Measurements from ENCODE around the gene SI.
"Not testable (repeated sequence)": the region's sequence is repeated elsewhere in the genome, so short reads cannot be mapped to it uniquely, and the experiment has no call there.

The SI gene

DNA sequence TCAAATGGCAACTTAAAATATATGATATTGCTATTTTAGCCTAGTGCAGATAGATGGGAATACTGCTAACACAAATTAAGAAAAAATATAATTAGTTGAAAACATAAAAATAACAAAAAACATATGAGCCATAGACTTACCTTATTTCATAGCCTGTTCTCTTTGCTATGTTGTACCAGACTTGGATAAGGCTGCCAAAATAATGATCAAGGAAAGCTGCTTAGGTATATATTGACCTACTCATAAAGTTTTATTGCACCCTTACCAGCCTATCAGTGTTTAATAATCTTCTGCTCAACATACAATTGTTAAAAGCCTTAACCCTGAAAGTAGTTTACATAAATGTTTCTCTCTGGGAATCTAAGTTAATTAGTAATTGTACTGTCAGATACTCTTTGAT lies at the start of gene SI:
SI (minus strand) TSS at position 204 of the 400 bp plus-strand sequence. CDS start 2,484 bp downstream, outside the sequence.
- ATAC-seq = no peak
- H3K4me3 Mint-ChIP-seq = no peak within 1 kb of the TSS

DNA sequence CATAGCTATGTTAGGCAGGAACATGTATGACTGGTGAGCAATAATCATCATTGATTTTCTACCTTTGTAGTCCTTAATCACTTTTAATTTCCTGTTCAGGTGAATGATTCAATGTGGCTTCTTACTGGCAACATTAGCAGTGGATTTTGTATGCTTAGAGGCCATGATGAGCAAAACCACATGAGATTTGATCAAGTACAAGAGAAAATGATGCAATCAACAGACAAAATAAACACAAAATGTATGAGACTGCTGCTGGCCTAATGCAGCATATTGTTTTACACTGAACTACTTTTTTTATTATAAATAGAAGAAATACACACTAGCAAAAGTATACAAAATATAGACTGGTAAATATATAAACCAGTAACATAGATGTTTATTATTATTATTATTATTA lies 47.5 kb upstream of the SI start:
- Mint-ChIP-seq H3K27ac (no peak overlapping the region), H3K36me3 (no peaks in the 10 kb centered on the region), H3K4me3 (no peak overlapping the region), H3K4me1 (no peaks in the 10 kb centered on the region), H3K9me3 (peaks cover 13% of the 10 kb centered on the region)
- DNase-seq (ENCODE audit: low spot score in 2 of 2) (no peak), ATAC-seq (no peak)

More for the DNA sequence above, at the start of gene SI:
- H3K4me1 Mint-ChIP-seq = no peaks in the 10 kb centered on the region
- no peaks in the 10 kb centered on the region for H3K36me3 Mint-ChIP-seq
- H3K27ac Mint-ChIP-seq = no peak within 1 kb of the TSS
- peaks cover 13% of the 10 kb centered on the region for H3K9me3 Mint-ChIP-seq
- DNase-seq (ENCODE audit: low spot score in 2 of 2) = no peak

DNA sequence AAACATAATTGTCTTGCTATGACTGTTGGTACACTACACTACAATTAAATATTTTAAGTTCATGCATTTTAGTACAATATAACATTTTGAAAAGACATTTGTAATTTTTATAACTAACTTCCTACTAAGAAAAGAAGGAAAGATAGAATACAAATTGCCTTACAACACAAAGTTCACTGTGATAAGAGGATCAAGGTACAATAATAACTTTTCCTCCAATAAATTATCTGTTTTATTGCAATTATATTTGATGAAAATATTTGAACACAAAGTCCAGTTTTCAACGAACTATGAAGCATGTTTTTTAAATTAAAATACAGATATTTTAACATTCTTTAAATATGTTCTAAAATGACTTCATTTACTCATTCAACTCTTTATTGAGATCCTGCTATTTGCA lies 33.1 kb upstream of the SI start:
- Mint-ChIP-seq H3K4me1 (no peaks in the 10 kb centered on the region), H3K4me3 (no peak overlapping the region), H3K27ac (no peak overlapping the region), H3K9me3 (peaks cover 15% of the 10 kb centered on the region), H3K36me3 (no peaks in the 10 kb centered on the region)
- ATAC-seq (no peak), DNase-seq (ENCODE audit: low spot score in 2 of 2) (no peak)

DNA sequence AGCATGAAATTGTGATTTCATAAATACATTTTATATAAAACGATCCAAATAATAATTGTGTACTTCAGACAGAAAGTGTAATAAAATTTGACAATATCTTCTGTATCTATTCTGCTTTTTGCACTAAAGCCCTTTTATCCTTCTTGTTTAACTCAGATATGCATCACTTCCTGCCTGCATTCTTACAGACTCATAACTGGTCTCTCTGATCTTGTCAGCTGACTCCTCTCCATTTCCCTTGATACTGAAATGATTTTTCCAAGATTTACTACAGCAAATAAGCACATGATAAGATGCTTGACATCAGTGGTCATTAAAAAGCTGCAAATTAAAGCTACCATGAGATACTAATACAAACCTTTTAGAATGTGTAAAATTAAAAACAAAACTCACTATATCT lies 25.3 kb upstream of the SI start:
- H3K9me3 Mint-ChIP-seq = peaks cover 22% of the 10 kb centered on the region
- no peaks in the 10 kb centered on the region for H3K36me3 Mint-ChIP-seq
- H3K4me3 Mint-ChIP-seq = no peak overlapping the region
- DNase-seq (ENCODE audit: low spot score in 2 of 2) = no peak
- no peaks in the 10 kb centered on the region for H3K4me1 Mint-ChIP-seq
- H3K27ac Mint-ChIP-seq = no peak overlapping the region
- no peak for ATAC-seq

DNA sequence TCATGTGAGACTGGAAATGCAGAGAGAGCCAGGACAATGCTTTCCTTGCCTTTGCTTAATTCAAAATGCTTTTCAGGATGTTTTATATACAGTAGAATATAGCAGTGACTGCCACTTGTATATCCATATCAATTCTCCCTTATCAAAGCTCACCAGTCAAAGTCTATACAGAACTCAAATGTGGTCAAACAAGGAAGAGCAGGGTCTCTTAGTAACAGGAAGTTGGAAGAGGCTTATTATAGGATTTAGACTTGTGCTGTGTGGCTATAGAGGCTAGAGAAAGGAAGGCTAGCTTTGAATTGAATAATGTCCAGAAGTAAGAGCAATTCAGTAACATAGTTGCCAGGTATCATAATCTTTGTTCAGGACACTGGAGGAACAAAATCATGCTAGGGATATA lies 4.4 kb upstream of the SI start:
- H3K27ac Mint-ChIP-seq = no peak overlapping the region

DNA sequence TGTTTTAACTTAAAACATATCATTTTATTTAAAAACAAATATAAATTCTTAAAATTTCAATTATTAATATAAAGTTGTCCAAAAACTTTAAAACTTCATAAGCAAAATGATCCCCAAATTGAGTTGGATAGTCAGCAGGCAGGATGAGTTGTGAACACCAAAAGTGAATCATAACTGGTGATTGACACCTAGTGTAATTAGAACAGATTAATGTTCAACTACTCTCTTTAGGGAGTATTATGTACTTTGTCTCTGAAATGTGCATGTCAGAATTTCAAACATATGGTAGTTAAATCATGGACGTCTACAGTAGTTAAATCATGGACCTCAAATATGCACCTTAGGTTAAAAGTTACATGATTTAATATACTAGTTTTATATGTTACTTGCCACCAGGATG lies 2.9 kb upstream of the SI start:
- H3K4me3 Mint-ChIP-seq = no peak overlapping the region
- no peak overlapping the region for H3K27ac Mint-ChIP-seq
- no peak for ATAC-seq
- no peak for DNase-seq (ENCODE audit: low spot score in 2 of 2)
- no peaks in the 10 kb centered on the region for H3K4me1 Mint-ChIP-seq
- H3K9me3 Mint-ChIP-seq = peaks cover 9% of the 10 kb centered on the region
- no peaks in the 10 kb centered on the region for H3K36me3 Mint-ChIP-seq

More for the DNA sequence above, 4.4 kb upstream of the SI start:
- ATAC-seq (no peak), DNase-seq (ENCODE audit: low spot score in 2 of 2) (no peak)
- Mint-ChIP-seq H3K9me3 (peaks cover 5% of the 10 kb centered on the region), H3K36me3 (no peaks in the 10 kb centered on the region), H3K4me1 (no peaks in the 10 kb centered on the region), H3K4me3 (no peak overlapping the region)

DNA sequence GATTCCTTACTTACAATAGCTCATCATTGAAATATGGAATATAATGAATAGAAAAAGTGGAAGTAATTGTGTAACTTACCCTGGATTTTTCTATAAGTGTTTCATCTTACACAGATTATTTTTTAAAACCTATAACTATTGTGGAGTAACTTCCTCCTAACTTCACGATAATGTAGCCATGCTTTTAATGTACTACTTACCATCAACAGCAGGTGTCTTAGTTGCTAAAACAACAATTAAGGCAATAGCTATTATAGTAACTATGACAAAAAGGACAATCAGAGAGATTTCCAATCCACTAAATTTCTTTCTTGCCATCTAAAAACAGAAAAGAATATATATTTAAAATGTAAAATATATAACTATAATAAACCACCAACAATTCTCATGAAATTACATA lies 2.6 kb downstream of the SI start:
- Mint-ChIP-seq H3K27ac (no peak overlapping the region), H3K9me3 (peaks cover 19% of the 10 kb centered on the region), H3K36me3 (no peaks in the 10 kb centered on the region)

DNA sequence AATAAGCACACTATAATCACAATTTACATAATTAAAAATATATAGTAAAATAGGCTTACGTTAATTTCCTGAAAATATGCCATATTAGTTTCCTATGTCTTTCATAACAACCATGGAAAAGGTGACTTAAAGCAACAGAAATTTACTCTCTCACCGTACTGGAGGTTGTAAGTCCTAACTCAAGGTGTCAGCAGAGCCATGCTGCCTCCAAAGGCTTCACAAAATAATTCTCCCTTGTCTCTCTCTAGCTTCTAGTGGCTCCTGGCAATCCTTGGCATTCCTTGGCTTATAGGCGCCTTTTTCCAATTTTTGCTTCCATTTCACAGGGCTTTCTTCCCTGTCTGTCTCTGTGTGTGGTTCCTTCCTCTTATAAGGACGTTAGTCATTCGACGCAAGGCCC lies 7.6 kb downstream of the SI start:
- Mint-ChIP-seq H3K9me3 (peaks cover 15% of the 10 kb centered on the region), H3K27ac (no peak overlapping the region), H3K4me3 (no peak overlapping the region), H3K36me3 (no peaks in the 10 kb centered on the region), H3K4me1 (no peaks in the 10 kb centered on the region)
- DNase-seq (ENCODE audit: low spot score in 2 of 2) (no peak), ATAC-seq (no peak)

More for the DNA sequence above, 2.6 kb downstream of the SI start:
- Mint-ChIP-seq H3K4me3 (no peak overlapping the region), H3K4me1 (no peaks in the 10 kb centered on the region)
- DNase-seq (ENCODE audit: low spot score in 2 of 2) = no peak
- ATAC-seq = no peak

DNA sequence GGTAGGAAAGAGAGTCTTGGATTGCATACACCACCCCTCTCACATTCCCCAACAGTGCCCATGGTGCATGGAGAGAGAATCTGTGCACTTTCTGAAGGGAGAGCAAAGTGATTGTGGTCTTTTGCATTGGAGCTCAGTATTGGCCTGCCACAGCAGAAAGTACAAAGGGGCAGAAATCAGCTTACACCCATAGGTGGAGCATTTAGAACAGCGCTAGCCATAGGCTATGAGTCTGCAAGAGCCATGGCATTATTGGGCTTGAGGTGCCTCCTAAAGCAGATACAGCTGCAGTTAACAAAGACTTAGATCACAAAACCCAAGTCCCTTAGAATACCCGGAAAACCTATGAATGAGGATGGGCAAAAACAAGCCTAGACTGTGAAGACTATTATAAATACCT lies 21.8 kb downstream of the SI start:
- no peaks in the 10 kb centered on the region for H3K36me3 Mint-ChIP-seq
- no peak for DNase-seq (ENCODE audit: low spot score in 2 of 2)
- no peak overlapping the region for H3K27ac Mint-ChIP-seq
- no peak overlapping the region for H3K4me3 Mint-ChIP-seq
- ATAC-seq = no peak
- no peaks in the 10 kb centered on the region for H3K4me1 Mint-ChIP-seq
- H3K9me3 Mint-ChIP-seq = peaks cover 12% of the 10 kb centered on the region

DNA sequence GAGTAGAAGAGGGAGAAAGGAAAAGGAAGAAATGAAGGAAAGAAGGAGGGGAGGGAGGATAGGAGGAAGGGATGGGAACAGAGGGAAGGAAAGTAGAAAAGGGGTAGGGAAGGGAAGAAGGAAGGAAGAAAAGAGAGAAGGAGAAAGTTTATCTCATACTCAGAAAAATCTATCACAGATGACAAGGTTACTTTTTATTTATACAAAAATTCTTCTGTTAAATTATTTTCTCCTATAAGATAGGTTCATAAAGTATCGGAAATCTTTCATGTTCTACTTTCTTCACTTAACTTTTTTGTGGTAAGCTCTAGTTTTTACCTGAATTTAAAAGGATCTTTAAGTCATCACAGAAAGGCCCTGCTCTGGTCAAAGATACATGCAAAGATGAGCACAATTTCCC lies 38.1 kb downstream of the SI start:
- Mint-ChIP-seq H3K36me3 (no peaks in the 10 kb centered on the region), H3K27ac (no peak overlapping the region), H3K4me3 (no peak overlapping the region), H3K4me1 (no peaks in the 10 kb centered on the region), H3K9me3 (peaks cover 8% of the 10 kb centered on the region)
- no peak for DNase-seq (ENCODE audit: low spot score in 2 of 2)
- ATAC-seq = no peak

DNA sequence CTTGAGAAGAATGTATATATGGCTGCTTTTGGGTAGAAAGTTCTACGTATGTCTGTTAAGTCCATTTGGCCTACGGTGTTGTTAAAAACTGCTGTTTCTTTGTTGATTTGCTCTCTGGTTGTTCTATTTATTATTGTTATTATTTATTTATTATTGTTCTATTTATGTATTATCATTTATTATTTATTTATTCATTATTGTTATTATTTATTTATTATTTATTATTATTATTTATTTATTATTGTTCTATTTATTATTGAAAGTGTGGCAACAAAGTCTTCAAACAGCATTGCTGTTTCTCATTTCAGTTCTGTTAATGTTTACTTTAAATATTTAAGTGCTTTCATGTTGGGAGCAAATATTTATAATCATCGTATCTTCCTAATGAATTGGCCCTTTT lies 66.7 kb downstream of the SI start:
- ATAC-seq (no peak), DNase-seq (ENCODE audit: low spot score in 2 of 2) (no peak)
- H3K4me1 Mint-ChIP-seq = no peaks in the 10 kb centered on the region
- no peak overlapping the region for H3K4me3 Mint-ChIP-seq
- H3K36me3 Mint-ChIP-seq = no peaks in the 10 kb centered on the region
- H3K9me3 Mint-ChIP-seq = peaks cover 13% of the 10 kb centered on the region
- no peak overlapping the region for H3K27ac Mint-ChIP-seq

DNA sequence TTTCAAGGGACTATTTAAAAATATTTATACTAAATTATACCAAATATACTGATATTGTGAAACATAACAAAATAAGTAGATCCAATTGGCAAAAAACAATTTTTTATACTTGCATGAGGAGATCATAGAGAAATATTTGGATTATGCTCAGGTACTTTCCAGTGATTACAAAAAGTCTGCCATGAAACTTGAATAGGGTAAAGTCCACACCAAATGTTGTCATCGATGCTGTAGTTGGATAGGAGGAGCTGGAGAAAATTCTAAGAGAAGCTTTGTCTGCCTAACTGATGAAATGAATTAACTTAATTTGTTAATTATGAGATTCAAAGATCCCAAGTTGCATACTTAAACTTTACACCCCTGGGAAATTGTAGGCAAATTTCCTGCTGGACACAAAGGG lies 93.3 kb downstream of the SI start:
- ATAC-seq (no peak), DNase-seq (ENCODE audit: low spot score in 2 of 2) (no peak)
- Mint-ChIP-seq H3K4me3 (no peak overlapping the region), H3K9me3 (peaks cover 7% of the 10 kb centered on the region), H3K4me1 (no peaks in the 10 kb centered on the region), H3K27ac (no peak overlapping the region), H3K36me3 (no peaks in the 10 kb centered on the region)

DNA sequence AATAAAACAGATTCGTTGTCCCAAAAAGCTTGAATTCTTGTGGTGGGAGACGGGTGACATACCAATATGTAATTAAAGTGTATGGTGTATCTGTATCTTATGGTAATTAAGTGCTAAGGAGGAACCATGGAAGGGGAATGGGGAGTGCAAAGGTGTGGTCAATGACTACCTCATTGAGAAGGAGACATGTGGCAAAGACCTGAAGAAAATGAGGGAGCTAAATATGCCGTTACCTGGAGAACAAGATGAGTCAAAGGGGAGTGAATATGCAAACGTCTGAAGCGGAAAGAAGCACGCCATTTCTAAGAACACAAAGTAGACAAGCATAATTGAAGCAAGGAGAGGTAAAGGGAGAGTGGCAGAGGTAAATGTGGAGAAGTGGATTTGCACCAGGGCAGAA lies 115.7 kb downstream of the SI start:
- H3K4me1 Mint-ChIP-seq = no peaks in the 10 kb centered on the region
- H3K27ac Mint-ChIP-seq = no peak overlapping the region
- no peak for ATAC-seq
- H3K9me3 Mint-ChIP-seq = peaks cover 16% of the 10 kb centered on the region
- H3K36me3 Mint-ChIP-seq = no peaks in the 10 kb centered on the region
- no peak overlapping the region for H3K4me3 Mint-ChIP-seq
- no peak for DNase-seq (ENCODE audit: low spot score in 2 of 2)

DNA sequence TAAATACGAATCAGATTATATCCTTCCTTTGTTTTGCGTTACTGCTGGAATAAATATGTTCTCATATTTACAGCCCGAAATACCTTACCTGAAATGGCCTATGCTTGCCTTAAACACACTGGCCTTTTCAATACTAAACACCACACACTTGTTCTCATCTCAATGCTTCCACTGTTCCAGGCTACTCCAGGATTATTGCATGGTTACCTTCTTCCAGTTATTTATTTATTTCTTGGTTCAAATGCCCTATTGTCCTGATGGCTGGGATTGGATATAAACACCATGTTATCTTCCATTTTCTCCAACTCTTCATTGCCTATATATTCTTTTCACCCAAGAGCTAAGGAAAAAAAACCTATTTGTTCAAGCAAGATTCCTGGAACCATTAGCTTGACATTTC lies 125.3 kb downstream of the SI start:
- Mint-ChIP-seq H3K4me3 (no peak overlapping the region), H3K36me3 (no peaks in the 10 kb centered on the region), H3K9me3 (peaks cover 15% of the 10 kb centered on the region), H3K27ac (no peak overlapping the region), H3K4me1 (no peaks in the 10 kb centered on the region)
- ATAC-seq (no peak), DNase-seq (ENCODE audit: low spot score in 2 of 2) (no peak)

DNA sequence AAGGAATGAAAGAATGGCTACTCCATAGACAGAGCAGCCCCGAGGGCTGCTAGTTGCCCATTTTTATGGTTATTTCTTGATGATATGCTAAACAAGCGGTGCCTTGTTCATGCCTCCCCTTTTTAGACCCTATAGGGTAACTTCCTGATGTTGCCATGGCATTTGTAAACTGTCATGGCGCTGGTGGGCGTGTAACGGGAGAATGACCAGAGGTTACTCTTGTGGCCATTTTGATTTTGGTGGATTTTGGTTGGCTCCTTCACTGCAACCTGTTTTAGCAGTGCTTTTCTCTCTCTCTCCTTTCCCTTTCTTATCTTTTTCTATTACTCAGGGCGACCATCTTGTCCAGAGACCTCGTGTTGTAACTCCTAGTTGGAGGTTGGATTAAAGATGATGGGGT lies 126.9 kb downstream of the SI start:
- ATAC-seq; H3K27ac Mint-ChIP-seq; H3K4me1 Mint-ChIP-seq; DNase-seq (ENCODE audit: low spot score in 2 of 2); H3K4me3 Mint-ChIP-seq; H3K36me3 Mint-ChIP-seq: not testable (repeated sequence)
- peaks cover 13% of the 10 kb centered on the region for H3K9me3 Mint-ChIP-seq

DNA sequence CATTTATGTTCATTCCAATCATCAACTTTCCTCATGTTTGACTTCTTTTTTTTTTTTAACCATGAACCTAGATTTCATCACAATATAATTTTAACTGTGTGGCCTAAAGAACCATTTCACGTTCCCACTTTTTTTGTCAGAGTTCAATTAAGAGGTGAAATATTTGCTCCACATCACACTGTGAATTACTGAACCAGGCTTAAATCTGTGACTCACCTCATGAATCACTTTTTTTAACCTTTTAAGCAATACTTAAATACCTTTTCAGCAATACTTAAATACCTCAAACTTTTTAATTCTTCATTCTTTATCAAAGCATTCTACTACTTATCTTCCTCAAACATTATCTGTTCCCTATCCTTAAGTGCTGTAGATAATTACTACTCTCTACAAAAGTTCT lies 137.6 kb downstream of the SI start:
- DNase-seq (ENCODE audit: low spot score in 2 of 2) (no peak), ATAC-seq (no peak)
- Mint-ChIP-seq H3K9me3 (peaks cover 19% of the 10 kb centered on the region), H3K36me3 (no peaks in the 10 kb centered on the region), H3K4me3 (no peak overlapping the region), H3K4me1 (no peaks in the 10 kb centered on the region), H3K27ac (no peak overlapping the region)

DNA sequence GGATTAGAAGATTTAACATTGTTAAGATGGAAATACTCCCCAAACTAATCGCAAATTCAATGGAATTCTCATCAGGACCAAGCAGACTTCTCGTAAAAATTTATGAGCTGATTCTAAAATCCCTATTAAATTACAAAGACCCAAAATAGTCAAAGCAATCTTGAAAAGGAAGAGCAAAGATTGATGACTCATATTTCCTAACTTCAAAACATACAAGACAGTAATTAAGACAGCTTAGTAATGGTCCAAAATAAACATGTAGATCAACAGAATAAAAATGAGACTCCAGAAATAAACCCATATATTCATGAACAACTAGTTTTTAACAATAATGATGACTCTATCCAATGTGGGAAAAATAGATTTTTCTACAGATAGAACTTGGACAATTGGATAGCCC lies 148.7 kb downstream of the SI start:
- H3K9me3 Mint-ChIP-seq = peaks cover 21% of the 10 kb centered on the region
- no peak overlapping the region for H3K27ac Mint-ChIP-seq
- no peak overlapping the region for H3K4me3 Mint-ChIP-seq
- no peaks in the 10 kb centered on the region for H3K36me3 Mint-ChIP-seq
- no peaks in the 10 kb centered on the region for H3K4me1 Mint-ChIP-seq
- DNase-seq (ENCODE audit: low spot score in 2 of 2) (no peak), ATAC-seq (no peak)
